ENCODE results near the gene SREBF1.

DNA sequence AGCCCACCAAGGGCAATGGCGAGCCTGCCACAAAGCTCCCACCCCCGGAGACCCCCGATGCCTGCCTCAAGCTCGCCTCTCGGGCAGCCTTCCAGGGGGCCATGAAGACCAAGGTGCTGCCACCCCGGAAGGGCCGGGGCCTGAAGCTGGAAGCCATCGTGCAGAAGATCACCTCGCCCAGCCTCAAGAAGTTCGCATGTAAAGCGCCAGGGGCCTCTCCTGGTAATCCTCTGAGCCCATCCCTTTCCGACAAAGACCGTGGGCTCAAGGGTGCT lies 40.1 kb downstream of the SREBF1 start:
- TF ChIP-seq, protein P1, sequence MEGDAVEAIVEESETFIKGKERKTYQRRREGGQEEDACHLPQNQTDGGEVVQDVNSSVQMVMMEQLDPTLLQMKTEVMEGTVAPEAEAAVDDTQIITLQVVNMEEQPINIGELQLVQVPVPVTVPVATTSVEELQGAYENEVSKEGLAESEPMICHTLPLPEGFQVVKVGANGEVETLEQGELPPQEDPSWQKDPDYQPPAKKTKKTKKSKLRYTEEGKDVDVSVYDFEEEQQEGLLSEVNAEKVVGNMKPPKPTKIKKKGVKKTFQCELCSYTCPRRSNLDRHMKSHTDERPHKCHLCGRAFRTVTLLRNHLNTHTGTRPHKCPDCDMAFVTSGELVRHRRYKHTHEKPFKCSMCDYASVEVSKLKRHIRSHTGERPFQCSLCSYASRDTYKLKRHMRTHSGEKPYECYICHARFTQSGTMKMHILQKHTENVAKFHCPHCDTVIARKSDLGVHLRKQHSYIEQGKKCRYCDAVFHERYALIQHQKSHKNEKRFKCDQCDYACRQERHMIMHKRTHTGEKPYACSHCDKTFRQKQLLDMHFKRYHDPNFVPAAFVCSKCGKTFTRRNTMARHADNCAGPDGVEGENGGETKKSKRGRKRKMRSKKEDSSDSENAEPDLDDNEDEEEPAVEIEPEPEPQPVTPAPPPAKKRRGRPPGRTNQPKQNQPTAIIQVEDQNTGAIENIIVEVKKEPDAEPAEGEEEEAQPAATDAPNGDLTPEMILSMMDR (conservative IDR thresholded peaks at IDR 0.05; ENCODE audit: low read depth, low read length) = no peak
- no peak for TF ChIP-seq RAD21 (IDR thresholded peaks at IDR 0.05; ENCODE audit: low read length)
- no peak for TF ChIP-seq POLR2A (IDR thresholded peaks at IDR 0.05; ENCODE audit: low read depth, low read length)
- no peak for TF ChIP-seq SMC3 (IDR thresholded peaks at IDR 0.05; ENCODE audit: low read depth, low read length)
- no peak for TF ChIP-seq NFE2L2 (IDR thresholded peaks at IDR 0.05; ENCODE audit: low read depth, low read length)
- TF ChIP-seq, protein P2, sequence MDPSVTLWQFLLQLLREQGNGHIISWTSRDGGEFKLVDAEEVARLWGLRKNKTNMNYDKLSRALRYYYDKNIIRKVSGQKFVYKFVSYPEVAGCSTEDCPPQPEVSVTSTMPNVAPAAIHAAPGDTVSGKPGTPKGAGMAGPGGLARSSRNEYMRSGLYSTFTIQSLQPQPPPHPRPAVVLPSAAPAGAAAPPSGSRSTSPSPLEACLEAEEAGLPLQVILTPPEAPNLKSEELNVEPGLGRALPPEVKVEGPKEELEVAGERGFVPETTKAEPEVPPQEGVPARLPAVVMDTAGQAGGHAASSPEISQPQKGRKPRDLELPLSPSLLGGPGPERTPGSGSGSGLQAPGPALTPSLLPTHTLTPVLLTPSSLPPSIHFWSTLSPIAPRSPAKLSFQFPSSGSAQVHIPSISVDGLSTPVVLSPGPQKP (IDR thresholded peaks at IDR 0.05; ENCODE audit: borderline replicate concordance, low read depth, low read length) = no peak
- no peak for TF ChIP-seq RFX5 (IDR thresholded peaks at IDR 0.05; ENCODE audit: low read depth, low read length)
- TF ChIP-seq FOS (IDR thresholded peaks at IDR 0.05; ENCODE audit: low read depth, low read length) = no peak
- TF ChIP-seq BHLHE40 (IDR thresholded peaks at IDR 0.05; ENCODE audit: low read depth, low read length) = no peak
- TF ChIP-seq CEBPB (IDR thresholded peaks at IDR 0.05; ENCODE audit: low read depth, low read length) = no peak
- TF ChIP-seq MAZ (IDR thresholded peaks at IDR 0.05; ENCODE audit: borderline replicate concordance, low read depth, low read length) = no peak
- TF ChIP-seq RCOR1 (IDR thresholded peaks at IDR 0.05; ENCODE audit: insufficient replicate concordance, low read length) = no peak
- TF ChIP-seq, protein P3, sequence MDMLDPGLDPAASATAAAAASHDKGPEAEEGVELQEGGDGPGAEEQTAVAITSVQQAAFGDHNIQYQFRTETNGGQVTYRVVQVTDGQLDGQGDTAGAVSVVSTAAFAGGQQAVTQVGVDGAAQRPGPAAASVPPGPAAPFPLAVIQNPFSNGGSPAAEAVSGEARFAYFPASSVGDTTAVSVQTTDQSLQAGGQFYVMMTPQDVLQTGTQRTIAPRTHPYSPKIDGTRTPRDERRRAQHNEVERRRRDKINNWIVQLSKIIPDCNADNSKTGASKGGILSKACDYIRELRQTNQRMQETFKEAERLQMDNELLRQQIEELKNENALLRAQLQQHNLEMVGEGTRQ (IDR thresholded peaks at IDR 0.05; ENCODE audit: low read depth, low read length) = no peak

All from IMR-90 (cell line).